NCI-H1436 (cell line): ENCODE results near the gene NTN1.
"Not testable (repeated sequence)": the region's sequence is repeated elsewhere in the genome, so short reads cannot be mapped to it uniquely, and the experiment has no call there.

Experiments
- DNase-seq: peaks from one replicate; lab custom pipeline; 2025; lab: John Stamatoyannopoulos, UW

NTN1 gene

DNA sequence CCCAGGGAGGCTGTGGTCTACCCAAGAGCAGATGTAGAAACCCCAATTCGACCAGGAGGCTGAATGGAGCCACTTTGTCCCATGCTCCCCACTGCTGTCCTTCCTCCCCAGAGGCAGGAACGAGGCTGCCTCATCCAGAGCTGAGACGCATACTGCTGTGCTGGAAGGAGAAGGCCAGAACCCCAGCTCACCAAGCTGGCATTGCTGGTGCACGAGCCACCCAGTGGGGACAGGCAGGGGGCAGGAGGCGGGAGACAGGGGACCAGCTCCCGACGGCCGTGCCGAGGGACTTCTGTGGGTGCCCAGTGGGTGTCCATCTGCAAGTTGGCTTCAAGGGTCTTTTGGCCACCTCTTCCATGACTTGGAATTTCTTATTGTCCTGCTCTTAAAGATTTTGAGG lies 66.6 kb downstream of the NTN1 start:
- DNase-seq: no peak

DNA sequence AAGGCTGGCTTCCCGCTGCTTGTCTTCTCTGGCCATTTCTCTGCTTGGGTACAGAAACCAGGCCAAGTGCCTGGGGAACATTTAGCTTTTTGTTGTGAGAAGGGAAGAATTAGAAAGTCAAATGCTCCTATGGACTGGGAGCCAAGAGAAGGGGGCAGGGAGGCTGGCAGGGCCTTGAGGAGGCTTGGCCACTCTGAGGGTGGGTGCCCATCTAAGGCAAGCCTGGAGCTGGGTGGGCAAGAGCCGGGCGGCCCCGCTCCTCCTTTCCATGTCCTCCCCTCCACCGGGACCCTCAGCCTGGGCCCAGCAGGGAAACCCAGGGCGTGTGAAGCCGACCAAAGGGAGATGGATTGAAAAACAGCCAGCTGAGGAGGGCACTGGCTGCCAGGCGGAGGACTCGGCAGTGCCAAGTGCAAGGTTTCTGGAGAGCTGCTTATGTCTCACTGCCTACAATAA lies 69.4 kb downstream of the NTN1 start:
- DNase-seq: no peak

DNA sequence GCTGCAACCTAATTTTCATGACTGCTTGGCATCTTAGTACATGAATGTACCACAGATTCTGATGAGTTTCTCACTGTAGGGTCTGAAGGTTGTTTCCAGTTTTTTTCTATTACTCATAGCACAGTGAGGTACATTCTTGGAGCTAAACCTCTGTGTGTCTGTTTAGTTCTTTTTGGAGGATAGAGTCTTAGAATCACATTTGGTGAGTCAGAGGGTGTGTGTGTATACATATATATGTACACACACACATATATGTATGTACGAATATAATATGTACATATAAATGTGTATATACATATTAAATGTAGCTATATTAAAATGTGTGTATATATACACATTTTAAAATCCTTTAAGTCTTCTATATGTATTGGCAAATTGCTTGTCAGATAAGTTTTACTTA lies 72.9 kb downstream of the NTN1 start:
- DNase-seq: no peak

DNA sequence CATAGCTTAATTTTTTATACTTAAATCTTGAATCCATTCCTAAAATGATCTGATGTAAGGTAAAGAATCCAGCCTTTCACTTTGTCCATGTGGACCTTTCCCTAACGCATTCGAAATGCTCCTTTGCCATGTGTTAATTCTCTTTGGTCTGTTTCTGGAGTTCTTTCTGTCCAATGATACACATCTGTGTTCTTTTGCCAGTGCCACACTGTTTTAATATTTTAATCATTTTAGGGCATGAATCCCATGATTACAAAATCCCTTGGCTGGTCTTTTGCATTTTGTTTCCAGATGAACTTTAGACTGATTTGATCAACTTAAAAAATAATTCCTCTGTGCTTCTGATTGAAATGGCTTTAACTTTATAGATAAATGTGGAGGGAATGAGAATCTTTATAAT lies 74.1 kb downstream of the NTN1 start:
- no peak for DNase-seq

DNA sequence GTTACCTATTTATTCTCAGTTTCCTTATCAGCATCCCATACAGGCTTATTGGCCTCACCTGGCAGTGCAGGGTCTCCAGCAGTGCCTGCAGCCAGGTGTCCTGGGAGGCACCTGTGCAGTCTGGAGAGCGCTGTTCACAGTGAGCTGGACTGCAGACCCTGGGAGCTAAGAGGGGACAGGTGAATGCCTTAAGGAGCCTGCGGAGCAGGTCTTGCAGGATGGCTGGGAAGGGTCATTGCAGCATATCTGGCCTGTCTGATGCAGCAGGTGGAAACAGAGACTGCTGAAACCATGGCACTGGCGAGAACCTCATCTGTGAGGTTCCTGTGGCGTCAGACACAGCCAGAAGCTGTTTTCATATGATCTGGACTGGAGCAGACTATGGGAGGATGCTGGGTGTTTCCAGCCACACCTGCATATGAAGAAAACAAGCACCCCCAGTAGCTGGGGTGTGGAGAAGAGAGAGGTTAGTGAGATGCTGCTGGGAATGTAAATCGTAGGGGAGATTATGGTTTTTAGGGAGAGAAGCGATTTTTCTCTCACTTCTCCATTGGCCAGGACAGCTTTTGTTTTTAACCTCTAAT lies 77.0 kb downstream of the NTN1 start:
- no peak for DNase-seq

- no peak for DNase-seq
Measured at GRCh38 chr17:9101356-9101755, 80.0 kb downstream of the NTN1 start.

DNA sequence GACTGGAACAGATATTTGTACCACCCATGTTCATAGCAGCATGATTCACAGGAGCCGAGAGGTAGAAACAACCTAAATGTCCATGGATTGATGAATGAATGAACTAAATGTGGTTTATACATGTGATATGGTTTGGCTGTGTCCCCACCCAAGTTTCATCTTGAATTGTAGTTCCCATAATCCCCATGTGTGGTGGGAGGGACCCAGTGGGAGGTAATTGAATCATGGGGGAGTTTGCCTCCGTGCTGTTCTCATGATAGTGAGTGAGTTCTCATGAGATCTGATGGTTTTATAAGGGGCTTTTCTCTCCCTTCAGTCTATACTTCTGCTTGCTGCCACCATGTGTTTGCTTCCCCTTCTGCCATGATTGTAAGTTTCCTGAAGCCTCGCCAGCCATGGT lies 81.9 kb downstream of the NTN1 start:
- not testable (repeated sequence) for DNase-seq

GRCh38 chr17:9104370-9105041 lies 83.2 kb downstream of the NTN1 start:
- no peak for DNase-seq

GRCh38 chr17:9105068-9105868 lies 84.0 kb downstream of the NTN1 start:
- DNase-seq: no peak

DNA sequence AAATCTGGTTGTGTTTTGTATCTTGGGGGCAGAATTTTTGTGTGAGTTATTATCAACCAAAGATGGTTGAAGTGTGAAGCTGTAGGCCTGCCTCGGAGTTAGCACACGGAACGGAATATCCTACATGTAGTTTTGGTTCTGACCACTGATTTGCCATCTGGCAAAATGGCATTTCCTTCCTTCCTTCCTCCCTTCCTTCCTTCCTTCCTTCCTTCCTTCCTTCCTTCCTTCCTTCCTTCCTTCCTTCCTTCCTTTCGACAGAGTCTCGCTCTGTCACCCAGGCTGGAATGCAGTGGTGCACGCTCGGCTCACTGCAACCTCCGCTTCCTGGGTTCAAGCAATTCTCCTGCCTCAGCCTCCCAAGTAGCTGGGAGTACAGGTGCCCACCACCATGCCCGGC lies 85.0 kb downstream of the NTN1 start:
- DNase-seq: not testable (repeated sequence)

DNA sequence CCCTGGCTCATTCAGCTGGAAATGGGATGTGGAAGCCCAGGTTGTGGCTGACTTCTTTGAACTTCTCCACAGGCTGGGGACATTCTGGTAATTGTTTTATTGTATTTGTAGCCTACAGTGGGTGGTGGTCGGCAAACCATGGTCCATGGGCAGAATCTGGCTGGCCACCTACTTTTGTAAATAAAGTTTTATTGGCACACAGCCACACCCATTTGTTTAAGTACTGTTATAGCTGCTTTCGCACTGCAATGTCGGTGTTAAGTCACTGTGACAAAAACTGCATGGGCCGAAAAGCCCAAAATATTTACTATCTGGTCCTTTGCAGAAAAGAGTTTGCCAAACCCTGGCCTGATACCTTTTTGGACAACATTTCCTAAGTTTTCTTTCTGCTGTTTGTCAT lies 86.2 kb downstream of the NTN1 start:
- no peak for DNase-seq

DNA sequence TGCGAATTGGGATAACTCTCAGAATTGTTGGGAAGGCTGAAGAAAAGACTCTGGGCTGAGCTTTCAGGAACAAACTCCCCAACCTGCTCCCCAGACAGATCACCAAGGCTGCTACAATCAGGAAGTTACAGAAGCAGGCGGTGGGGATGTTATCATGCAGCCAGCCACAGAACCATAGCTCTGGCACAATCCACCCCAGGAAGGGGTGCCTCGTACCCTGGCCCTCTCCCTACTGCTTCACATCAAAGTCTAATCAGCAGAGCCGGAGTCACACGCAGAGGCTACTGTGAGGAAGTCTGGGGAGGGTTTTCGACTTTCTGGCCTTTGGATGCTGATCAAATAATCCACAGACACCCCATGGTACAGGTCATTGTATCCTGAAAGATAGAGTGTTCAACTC lies 86.8 kb downstream of the NTN1 start:
- no peak for DNase-seq

DNA sequence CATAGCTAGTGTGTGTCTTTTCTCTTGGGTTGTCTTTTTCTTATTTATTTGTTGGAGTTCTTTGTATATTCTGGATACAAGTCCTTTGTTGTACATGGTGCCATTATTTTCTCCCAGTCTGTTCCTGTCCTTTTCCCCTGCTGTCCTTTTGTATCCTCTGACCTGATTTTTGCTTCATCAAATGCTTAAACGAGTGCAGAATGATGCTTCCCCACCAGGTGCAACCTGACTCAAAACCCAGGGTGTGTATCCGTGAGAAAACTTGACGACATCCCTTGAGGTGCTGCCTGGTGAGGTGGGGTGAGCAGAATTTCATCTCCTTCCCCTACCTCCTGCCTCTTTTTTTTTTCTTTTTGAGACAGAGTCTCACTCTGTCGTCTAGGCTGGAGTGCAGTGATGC lies 88.6 kb downstream of the NTN1 start:
- DNase-seq: no peak

DNA sequence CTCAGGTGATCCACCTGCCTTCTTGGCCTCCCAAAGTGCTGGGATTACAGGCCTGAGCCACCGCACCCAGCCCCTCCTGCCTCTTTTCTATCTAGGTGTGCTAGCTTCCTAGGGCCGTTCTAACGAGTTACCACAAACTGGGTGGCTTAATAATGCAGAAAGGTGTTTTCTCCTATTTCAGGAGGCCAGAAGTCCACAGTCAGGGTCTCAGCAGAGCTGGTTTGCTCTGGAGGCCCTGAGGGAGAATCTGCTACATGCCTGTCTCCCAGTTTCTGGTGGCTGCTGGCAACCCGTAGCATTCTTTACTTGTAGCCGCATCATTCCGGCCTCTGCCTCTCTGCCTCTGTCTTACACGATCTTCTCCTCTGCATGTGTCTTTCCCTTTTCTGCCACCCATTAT lies 89.2 kb downstream of the NTN1 start:
- no peak for DNase-seq

DNA sequence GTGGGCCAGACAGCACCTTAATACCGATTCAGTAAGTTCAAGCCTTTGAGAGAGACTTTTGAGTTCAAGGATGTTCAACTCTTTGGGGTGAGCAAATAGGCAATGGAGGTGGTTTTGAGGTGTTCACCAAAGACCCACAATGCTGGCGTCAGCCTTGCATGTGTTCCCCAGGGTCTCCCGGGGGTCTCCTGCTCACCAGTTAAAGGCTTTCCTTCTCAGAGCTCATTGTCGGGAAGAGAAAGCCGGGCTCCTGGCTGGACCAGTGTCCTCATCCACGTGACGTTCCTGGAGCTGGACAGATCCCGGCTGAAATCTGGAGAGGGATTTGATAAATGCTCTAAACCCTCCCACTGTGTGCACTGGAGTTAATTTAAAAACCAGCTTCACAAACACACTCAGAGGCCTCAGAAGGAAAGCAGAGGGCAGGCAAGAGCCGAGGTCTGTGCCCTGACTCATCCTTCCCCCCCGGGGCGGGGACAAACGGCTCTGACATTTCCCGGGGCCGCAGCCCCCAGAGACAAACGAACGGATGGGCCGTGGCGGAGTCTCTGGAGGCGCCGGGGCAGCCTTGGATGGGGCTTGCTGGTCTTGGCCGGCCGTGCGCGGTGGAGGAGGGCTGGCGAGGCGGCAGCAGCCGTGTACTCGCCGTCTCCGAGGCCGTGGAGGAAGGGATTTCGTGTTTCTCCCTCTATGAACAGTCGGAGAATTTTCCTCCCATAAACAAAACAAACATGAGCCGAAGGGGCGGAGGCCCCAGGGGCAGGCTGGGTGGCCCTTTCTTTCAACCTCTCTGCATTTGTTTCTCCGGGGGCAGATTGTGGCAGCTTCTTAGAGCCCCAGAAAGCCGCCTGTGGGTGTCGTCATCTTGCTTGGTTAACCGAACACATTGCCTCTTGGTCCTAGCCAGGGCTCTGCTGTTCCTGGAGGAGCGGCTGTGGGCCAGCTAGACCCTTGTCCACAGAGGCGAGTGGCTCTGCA lies 94.2 kb downstream of the NTN1 start:
- DNase-seq: no peak

DNA sequence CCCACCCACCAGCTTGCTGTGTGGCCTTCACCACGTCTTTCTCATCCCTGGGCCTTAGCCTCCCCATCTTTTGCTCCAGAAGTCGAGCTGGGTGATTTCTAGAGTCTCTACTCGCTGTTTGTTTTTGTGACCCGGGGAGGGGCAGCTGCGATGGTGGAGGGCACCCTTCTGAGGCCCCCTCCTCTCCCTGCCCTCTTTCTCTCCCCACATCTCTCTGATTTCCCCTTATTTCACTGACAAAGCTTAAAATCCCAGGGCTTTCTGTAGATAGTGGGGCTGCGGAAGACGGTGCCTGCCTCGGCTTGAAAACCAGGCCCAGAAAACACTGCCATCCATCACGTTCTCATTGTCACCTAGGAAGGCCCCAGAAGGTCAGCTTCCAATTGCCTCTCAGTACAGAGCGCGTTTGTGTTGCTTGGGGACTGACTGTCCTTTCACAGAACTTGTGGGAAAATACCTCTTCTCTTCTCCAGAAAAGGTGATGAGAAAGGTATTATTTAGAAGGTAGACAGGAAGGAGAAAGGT lies 95.1 kb downstream of the NTN1 start:
- no peak for DNase-seq

- DNase-seq: no peak
Measured at GRCh38 chr17:9116861-9117568, 95.7 kb downstream of the NTN1 start.

DNA sequence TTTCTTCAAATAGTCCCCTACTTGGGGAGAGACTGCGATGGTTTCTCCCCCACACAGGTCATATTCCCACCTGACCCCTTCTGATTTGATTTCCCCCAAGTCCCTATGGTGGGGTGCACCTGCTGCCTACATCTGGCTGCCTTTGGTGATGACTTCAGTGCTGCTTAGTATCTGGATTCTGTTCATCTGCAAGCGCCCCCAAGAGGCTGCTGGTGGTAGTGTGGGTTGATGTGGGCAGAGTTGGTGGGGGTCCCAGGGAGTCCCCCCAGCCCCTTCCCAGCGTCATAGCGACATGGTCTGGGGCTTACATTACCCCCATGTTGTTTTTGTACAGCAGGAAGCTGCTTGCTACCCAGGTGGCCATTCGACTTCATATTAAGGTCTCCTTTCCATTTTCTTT lies 99.2 kb downstream of the NTN1 start:
- no peak for DNase-seq

DNA sequence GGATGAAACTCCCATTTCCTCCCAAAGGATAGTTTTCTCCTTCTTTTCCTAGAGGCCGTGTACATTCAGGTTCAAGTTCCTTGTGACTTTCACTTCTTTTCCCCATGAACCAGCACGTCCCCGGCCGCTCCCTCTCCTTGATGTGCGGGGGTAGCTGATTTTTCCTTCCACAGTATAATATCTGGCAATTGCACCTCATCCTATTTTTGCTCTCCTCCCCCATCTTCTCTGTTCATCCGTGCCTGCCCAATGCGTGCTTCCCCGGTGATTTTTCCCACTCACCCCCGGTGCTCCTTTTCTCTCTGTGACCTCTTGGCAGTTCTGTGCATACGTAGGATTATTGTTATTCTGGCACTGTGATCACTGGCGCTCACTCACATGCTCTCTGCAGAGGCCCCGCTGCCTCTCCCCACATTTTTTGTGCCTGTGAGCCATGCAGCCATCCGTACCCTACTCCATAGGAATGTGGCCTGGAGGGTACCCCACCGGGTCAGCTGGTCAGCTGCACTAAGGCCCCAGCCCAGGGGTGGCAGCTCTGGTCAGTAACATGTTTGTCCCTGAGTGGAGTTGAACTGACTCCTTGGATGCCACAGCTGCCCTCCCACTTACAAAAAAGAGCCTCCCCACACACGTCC lies 100.0 kb downstream of the NTN1 start:
- DNase-seq: no peak
